GM21786 (cell line): ENCODE data around the gene PIGT.
A peak's percentile ranks its signal among the peaks of the same experiment; 100 is the strongest.
"Not testable (repeated sequence)": the region's sequence is repeated elsewhere in the genome, so short reads cannot be mapped to it uniquely, and the experiment has no call there.

Experiments
- ATAC-seq: cut with Tn5 transposase; IDR thresholded peaks from one replicate; pipeline ENCODE4 v1.9.1; 2021; ENCODE audit not compliant: unreplicated experiment

The PIGT gene

GRCh38 chr20:45462711-45463509 is 47.0 kb downstream of the PIGT start:
- ATAC-seq, result no peak

- ATAC-seq, result no peak
These were observed 47.8 kb downstream of the PIGT start for GRCh38 chr20:45463709-45464108.

GRCh38 chr20:45465491-45466266 is 49.7 kb downstream of the PIGT start:
- ATAC-seq, result no peak

GRCh38 chr20:45467172-45467571 is 51.2 kb downstream of the PIGT start:
- ATAC-seq, result no peak

- ATAC-seq, result no peak
These were observed 51.9 kb downstream of the PIGT start for GRCh38 chr20:45467861-45468260.

GRCh38 chr20:45469336-45470261 is 53.7 kb downstream of the PIGT start, which contains the start of gene WFDC2:
TSS of gene WFDC2 (plus strand) at chr20:45469753. CDS start at chr20:45469782, 29 bp downstream.
- ATAC-seq, result no peak

GRCh38 chr20:45470262-45470931 is 54.5 kb downstream of the PIGT start:
- ATAC-seq, result peak; percentile 81

GRCh38 chr20:45470937-45471336 is 55.0 kb downstream of the PIGT start:
- ATAC-seq, result peak; percentile 10

- not testable (repeated sequence) for ATAC-seq
These were observed 56.3 kb downstream of the PIGT start for GRCh38 chr20:45472286-45472685.
